Kidney epithelial cell (primary cell): Measurements from ENCODE around the gene EML4. TPM values are rescaled to one million over a fixed set of nuclear protein-coding genes. Genes with fewer than 3 reads are reported as not detected.

Source experiments
- DNase-seq: peaks from one replicate; pipeline ENCODE4 v3.0.0-alpha.2; 2010; ENCODE audit warnings: low read depth
- H3K27me3 ChIP-seq: 2 replicates; pipeline ENCODE4 v1.6.0; 2011; ENCODE audit warnings: low read length; ENCODE audit not compliant: control insufficient read depth, insufficient read depth
- H3K36me3 ChIP-seq: 2 replicates; pipeline ENCODE4 v1.5.1; 2011; ENCODE audit warnings: low read length; ENCODE audit not compliant: control insufficient read depth, insufficient read depth
- H3K4me3 ChIP-seq: 2 replicates; pipeline ENCODE4 v1.5.1; 2011; ENCODE audit warnings: low read depth, mild to moderate bottlenecking, control low read depth, low read length
- CTCF ChIP-seq: IDR thresholded peaks from 2 replicates; pipeline ENCODE4 v1.5.1; 2011; ENCODE audit warnings: mild to moderate bottlenecking, moderate library complexity, low read length, control low read depth, inconsistent platforms; ENCODE audit not compliant: insufficient read depth, poor library complexity, severe bottlenecking
- total RNA-seq: library from RNA; depleted of rRNA; stranded (reverse); fragments of >200 nt; gene quantifications from 2 replicates; pipeline ENCODE4 v1.2.3, GENCODE V29; 2015

Gene EML4
- total RNA-seq, 1 donor from 2014 or later, result 33.8 TPM

- no peak for DNase-seq
- TF ChIP-seq CTCF, result no peak
- no peak overlapping the region for H3K4me3 ChIP-seq
- H3K36me3 ChIP-seq, result no peaks in the 10 kb centered on the region
- no peaks in the 10 kb centered on the region for H3K27me3 ChIP-seq
Measured at GRCh38 chr2:42190191-42190590, 21.0 kb downstream of the EML4 start.

- no peak for TF ChIP-seq CTCF
- no peak for DNase-seq
- Histone ChIP-seq H3K4me3 (no peak overlapping the region), H3K27me3 (no peaks in the 10 kb centered on the region), H3K36me3 (no peaks in the 10 kb centered on the region)
Measured at GRCh38 chr2:42191285-42192009, 22.3 kb downstream of the EML4 start.

GRCh38 chr2:42192010-42192373, 22.8 kb downstream of the EML4 start:
- Histone ChIP-seq H3K4me3 (no peak overlapping the region), H3K27me3 (no peaks in the 10 kb centered on the region), H3K36me3 (no peaks in the 10 kb centered on the region)
- no peak for TF ChIP-seq CTCF
- no peak for DNase-seq

- Histone ChIP-seq H3K27me3 (no peaks in the 10 kb centered on the region), H3K4me3 (no peak overlapping the region), H3K36me3 (no peaks in the 10 kb centered on the region)
- TF ChIP-seq CTCF, result no peak
- DNase-seq, result no peak
Measured at GRCh38 chr2:42192652-42193566, 23.8 kb downstream of the EML4 start.

- H3K27me3 ChIP-seq, result no peaks in the 10 kb centered on the region
- no peaks in the 10 kb centered on the region for H3K36me3 ChIP-seq
- H3K4me3 ChIP-seq, result no peak overlapping the region
- DNase-seq, result no peak
- no peak for TF ChIP-seq CTCF
Measured at GRCh38 chr2:42193722-42194187, 24.6 kb downstream of the EML4 start.
